GM12878 (cell line): Measurements from ENCODE around the gene FAM120A. TPM values are rescaled to one million over a fixed set of nuclear protein-coding genes. Genes with fewer than 3 reads are reported as not detected.

ENCODE experiments used
- ATAC-seq: fragments of 200-7000 bp; cut with Tn5 transposase; 3 replicates; pipeline ENCODE4 v1.9.1; 2020; ENCODE audit warnings: mild to moderate bottlenecking, moderate library complexity
- BruUV-seq: library from RNA; stranded (reverse); fragments of 400-500 nt; replicated peaks from 2 replicates; lab custom pipeline; 2021; lab: Mats Ljungman, UMichigan
- CTCF ChIA-PET: fragments of 300-600 bp; sonication (Branson Sonifier 250); formaldehyde crosslinking; extraction: SDS; loops from one replicate; lab custom pipeline; 2021; ENCODE audit warnings: inconsistent platforms; lab: Yijun Ruan, JAX
- POLR2A ChIA-PET: fragments of 350-600 bp; formaldehyde crosslinking; extraction: SDS; loops from one replicate; lab custom pipeline; 2021; ENCODE audit warnings: inconsistent platforms; lab: Charles Lee
- RAD21 ChIA-PET: fragments of 300-600 bp; sonication (Branson Sonifier 250); formaldehyde crosslinking; loops from one replicate; lab custom pipeline; 2023; ENCODE audit warnings: antibody characterized with exemption; ENCODE audit not compliant: unreplicated experiment; lab: Charles Lee
- SMC1A ChIA-PET: fragments of 300-600 bp; sonication (Branson Sonifier 250); formaldehyde crosslinking; loops from one replicate; lab custom pipeline; 2023; ENCODE audit not compliant: unreplicated experiment, uncharacterized antibody; lab: Charles Lee
- DNase-seq: peaks from one replicate; pipeline ENCODE4 v3.0.0-alpha.2; 2011; ENCODE audit warnings: low read depth, low spot score
- FAIRE-seq: peaks from 3 replicates; lab custom pipeline; 2011; peaks lifted over from hg19 to GRCh38; lab: Jason Lieb, UNC
- H2AFZ ChIP-seq: 2 replicates; pipeline ENCODE4 v1.6.0; 2011; ENCODE audit warnings: low read depth, low read length, control low read depth; ENCODE audit not compliant: control insufficient read depth
- H3K27ac ChIP-seq: 2 replicates; pipeline ENCODE4 v1.5.1; 2011; ENCODE audit warnings: control low read depth; ENCODE audit not compliant: control insufficient read depth, insufficient read depth
- H3K27me3 ChIP-seq, 2 experiments: replicated peaks in 1 of 2; 2 replicates each; pipeline versions ENCODE4 v1.6.0 to v1.6.1; 2011; ENCODE audit warnings: low read length in 1 of 2; ENCODE audit not compliant: control insufficient read depth in 2 of 2, insufficient read depth in 2 of 2
- H3K36me3 ChIP-seq, 2 experiments: 2 replicates each; pipeline ENCODE4 v1.5.1; 2011; ENCODE audit warnings: low read length in 1 of 2; ENCODE audit not compliant: control insufficient read depth in 2 of 2, insufficient read depth in 2 of 2
- H3K4me1 ChIP-seq: 2 replicates; pipeline ENCODE4 v1.6.1; 2011; ENCODE audit warnings: mild to moderate bottlenecking, low read length, moderate library complexity, mixed read lengths; ENCODE audit not compliant: control insufficient read depth, insufficient read depth
- H3K4me2 ChIP-seq: 2 replicates; pipeline ENCODE4 v1.6.0; 2011; ENCODE audit warnings: control low read depth; ENCODE audit not compliant: control insufficient read depth, insufficient read depth
- H3K4me3 ChIP-seq: fragments of 200-600 bp; sonication (generic); 2 replicates; pipeline ENCODE4 v1.5.1; 2016
- H3K79me2 ChIP-seq: 2 replicates; pipeline ENCODE4 v1.6.0; 2011; ENCODE audit warnings: low read length; ENCODE audit not compliant: control insufficient read depth, insufficient read depth
- H3K9ac ChIP-seq: 2 replicates; pipeline ENCODE4 v1.8.0; 2011; ENCODE audit warnings: low read length, control low read depth, mixed read lengths; ENCODE audit not compliant: control insufficient read depth, insufficient read depth
- H3K9me3 ChIP-seq: replicated peaks from 3 replicates; pipeline ENCODE4 v1.5.1; 2011; ENCODE audit warnings: mild to moderate bottlenecking, low read length; ENCODE audit not compliant: control insufficient read depth, insufficient read depth
- H4K20me1 ChIP-seq: 2 replicates; pipeline ENCODE4 v1.6.0; 2011; ENCODE audit not compliant: control insufficient read depth, insufficient read depth
- BCL3 ChIP-seq: IDR thresholded peaks from 2 replicates; pipeline ENCODE4 v1.6.1; 2011; ENCODE audit warnings: borderline replicate concordance, low read depth, mild to moderate bottlenecking, moderate library complexity, low read length; ENCODE audit not compliant: insufficient read depth, poor library complexity, severe bottlenecking
- FOXK2 ChIP-seq: fragments of 450-650 bp; IDR thresholded peaks from 2 replicates; pipeline ENCODE4 v1.6.1; 2017; ENCODE audit warnings: mild to moderate bottlenecking, moderate library complexity
- HSF1 ChIP-seq: fragments of 150-350 bp; IDR thresholded peaks from 2 replicates; pipeline ENCODE4 v1.6.1; 2014; ENCODE audit warnings: mild to moderate bottlenecking, low read depth, low read length
- IRF4 ChIP-seq: IDR thresholded peaks from 2 replicates; pipeline ENCODE4 v1.6.1; 2011; ENCODE audit warnings: low read depth, low read length
- NKRF ChIP-seq: fragments of 450-650 bp; conservative IDR thresholded peaks from 2 replicates; pipeline ENCODE4 v1.6.1; 2017; ENCODE audit warnings: mild to moderate bottlenecking, moderate library complexity
- POLR2A ChIP-seq: IDR thresholded peaks from 2 replicates; pipeline ENCODE4 v1.6.1; 2011; ENCODE audit warnings: low read depth, mild to moderate bottlenecking, low read length
- RBBP5 ChIP-seq: fragments of 200-600 bp; sonication (generic); conservative IDR thresholded peaks from 2 replicates; pipeline ENCODE4 v1.6.1; 2016
- SMAD5 ChIP-seq: IDR thresholded peaks from 2 replicates; pipeline ENCODE4 v1.6.1; 2016; ENCODE audit warnings: antibody characterized with exemption, low read depth
- WGBS: methylation state at CpG from one replicate; pipeline ENCODE4 v1.1.6; 2016; ENCODE audit warnings: low lambda C conversion rate; ENCODE audit not compliant: insufficient replicate concordance, insufficient coverage; ENCODE audit errors: missing lambda C conversion rate; 5-methylcytosine and 5-hydroxymethylcytosine counted together
- in situ Hi-C: fragments of 300-500 bp; cut with MboI; formaldehyde crosslinking; loops from 9 replicates; pipeline ENCODE4 v1.14.3; 2018; ENCODE audit warnings: mixed read lengths
- intact Hi-C: fragments of 100-400 bp; cut with micrococcal nuclease; formaldehyde crosslinking; loops from one replicate; pipeline ENCODE4 v1.14.2; 2022; ENCODE audit not compliant: unreplicated experiment
- polyA plus RNA-seq, 11 experiments: library from polyadenylated mRNA; depleted of rRNA in 4 of 11; unstranded in 6 of 11; stranded (reverse) in 5 of 11; fragments of >200 nt; fragmentation: Nextera tagmentation in 4 of 11; fragmentation: Illumina TruSeq in 1 of 11; extraction: Ambion mirVana in 4 of 11; extraction: Trizol in 1 of 11; gene quantifications; 1 replicate in 1 of 11; 2 replicates in 10 of 11; pipeline versions ENCODE4 v1.2.1 to v1.2.3, GENCODE V29; 2011 to 2016; ENCODE audit warnings: inconsistent platforms in 2 of 11, missing spikeins in 2 of 11, low read depth in 1 of 11
- total RNA-seq, 4 experiments: library from RNA; depleted of rRNA in 3 of 4; stranded (reverse); fragments of >200 nt in 3 of 4; fragmentation: Illumina TruSeq in 1 of 4; extraction: Trizol in 1 of 4; gene quantifications; 2 replicates each; pipeline versions ENCODE4 v1.2.1 to v1.2.3, GENCODE V29; 2013 to 2021

FAM120A gene
- total and polyA plus RNA-seq, 10 of the 15 experiments (the other 5 are each of a cell fraction or from before 2014, with no cell fraction given) = 13.1 to 89.6 (median 52.5) TPM

- H3K79me2 ChIP-seq = no peaks in the 10 kb centered on the region; the same call in 1 of the 2 replicates
- TF ChIP-seq FOXK2 (no peak), BCL3 (peak; percentile 78)
- TF ChIP-seq, all 136 proteins: peak for 1
- no peaks in the 10 kb centered on the region for H4K20me1 ChIP-seq
- no peaks in the 10 kb centered on the region for H3K27me3 ChIP-seq
- peaks cover 10 to 30% of the 10 kb centered on the region in 2 experiments; a peak in 3 of 4 replicates for H3K36me3 ChIP-seq
- no TSS peak for BruUV-seq
- H3K27ac ChIP-seq = no peak overlapping the region
- H3K4me2 ChIP-seq = no peak overlapping the region
- no peak overlapping the region for H2AFZ ChIP-seq
- in situ Hi-C loops = no loop called here
- no peak for DNase-seq
- no peak overlapping the region for H3K9ac ChIP-seq
- H3K4me3 ChIP-seq = no peak overlapping the region
- intact Hi-C loops = no loop called here
- ChIA-PET POLR2A (no interaction called here), CTCF (no interaction called here), SMC1A (no interaction called here), RAD21 (no interaction called here)
- WGBS = 93% methylated on average over 4 of the region's 4 CpGs
- H3K9me3 ChIP-seq = no peaks in the 10 kb centered on the region
- FAIRE-seq = no peak
- ATAC-seq = no peak
- no peaks in the 10 kb centered on the region; the same call in 1 of the 2 replicates for H3K4me1 ChIP-seq
Observed at GRCh38 chr9:93541005-93541404, 89.5 kb downstream of the FAM120A start.

- no peak for DNase-seq
- Histone ChIP-seq H3K4me1 (no peaks in the 10 kb centered on the region), H3K4me3 (no peak overlapping the region), H3K9me3 (no peaks in the 10 kb centered on the region), H2AFZ (no peak overlapping the region), H4K20me1 (no peaks in the 10 kb centered on the region), H3K4me2 (no peak overlapping the region), H3K79me2 (no peaks in the 10 kb centered on the region; the same call in 1 of the 2 replicates), H3K9ac (no peak overlapping the region), H3K27ac (no peak overlapping the region), H3K27me3 (no peaks in the 10 kb centered on the region), H3K36me3 (peaks cover 14 to 27% of the 10 kb centered on the region in 2 experiments; a peak in 3 of 4 replicates)
- intact Hi-C loops (no loop called here), in situ Hi-C loops (no loop called here)
- CTCF ChIA-PET = no interaction called here
- no peak for ATAC-seq
- FAIRE-seq = no peak
- SMC1A ChIA-PET = no interaction called here
- RAD21 ChIA-PET = no interaction called here
- POLR2A ChIA-PET = no interaction called here
- 83% methylated on average over 8 of the region's 8 CpGs for WGBS
- BruUV-seq = no TSS peak
- TF ChIP-seq NKRF = no peak
- no peak for TF ChIP-seq SMAD5
- no peak for TF ChIP-seq HSF1
- no peak for TF ChIP-seq RBBP5
- no peak for TF ChIP-seq POLR2A
- TF ChIP-seq IRF4 = no peak
Observed at GRCh38 chr9:93541581-93542349, 90.3 kb downstream of the FAM120A start.
